ENCODE results near the gene DLGAP1.

DLGAP1 gene

GRCh38 chr18:3758531-3758930, 696.6 kb downstream of the DLGAP1 start:
- H3K36me3 Mint-ChIP-seq (ENCODE audit: low read depth), result peaks cover 18% of the 10 kb centered on the region
- H3K4me1 Mint-ChIP-seq, result peaks cover 9% of the 10 kb centered on the region
- H3K27ac Mint-ChIP-seq, result no peak overlapping the region
- H3K4me3 Mint-ChIP-seq, result no peak overlapping the region
- no peak for TF ChIP-seq CTCF (IDR thresholded peaks at IDR 0.05)
- H3K27me3 Mint-ChIP-seq (ENCODE audit: low read depth, poor library complexity), result peaks cover 5% of the 10 kb centered on the region
- peaks cover 29% of the 10 kb centered on the region for H3K9me3 Mint-ChIP-seq
- no peak for DNase-seq

GRCh38 chr18:3757361-3757760, 697.7 kb downstream of the DLGAP1 start:
- H3K9me3 Mint-ChIP-seq, result peaks cover 29% of the 10 kb centered on the region
- no peak overlapping the region for H3K4me3 Mint-ChIP-seq
- H3K4me1 Mint-ChIP-seq, result peaks cover 9% of the 10 kb centered on the region
- peaks cover 18% of the 10 kb centered on the region for H3K36me3 Mint-ChIP-seq (ENCODE audit: low read depth)
- peaks cover 5% of the 10 kb centered on the region for H3K27me3 Mint-ChIP-seq (ENCODE audit: low read depth, poor library complexity)
- no peak overlapping the region for H3K27ac Mint-ChIP-seq
- no peak for TF ChIP-seq CTCF (IDR thresholded peaks at IDR 0.05)
- no peak for DNase-seq

GRCh38 chr18:3753106-3753505, 702.0 kb downstream of the DLGAP1 start:
- peaks cover 13% of the 10 kb centered on the region for H3K36me3 Mint-ChIP-seq (ENCODE audit: low read depth)
- TF ChIP-seq CTCF (IDR thresholded peaks at IDR 0.05), result no peak
- no peaks in the 10 kb centered on the region for H3K4me1 Mint-ChIP-seq
- DNase-seq, result no peak
- peaks cover 3% of the 10 kb centered on the region for H3K27me3 Mint-ChIP-seq (ENCODE audit: low read depth, poor library complexity)
- no peak overlapping the region for H3K4me3 Mint-ChIP-seq
- no peak overlapping the region for H3K27ac Mint-ChIP-seq
- H3K9me3 Mint-ChIP-seq, result peaks cover 24% of the 10 kb centered on the region

- no peak overlapping the region for H3K4me3 Mint-ChIP-seq
- H3K36me3 Mint-ChIP-seq (ENCODE audit: low read depth), result no peaks in the 10 kb centered on the region
- no peak for DNase-seq
- H3K27ac Mint-ChIP-seq, result no peak overlapping the region
- H3K27me3 Mint-ChIP-seq (ENCODE audit: low read depth, poor library complexity), result peaks cover 3% of the 10 kb centered on the region
- H3K4me1 Mint-ChIP-seq, result no peaks in the 10 kb centered on the region
- no peaks in the 10 kb centered on the region for H3K9me3 Mint-ChIP-seq
- no peak for TF ChIP-seq CTCF (IDR thresholded peaks at IDR 0.05)
Observed at GRCh38 chr18:3748086-3748485, 707.0 kb downstream of the DLGAP1 start.

- Mint-ChIP-seq H3K36me3 (ENCODE audit: low read depth) (no peaks in the 10 kb centered on the region), H3K9me3 (no peaks in the 10 kb centered on the region), H3K4me1 (no peaks in the 10 kb centered on the region), H3K27ac (no peak overlapping the region), H3K27me3 (ENCODE audit: low read depth, poor library complexity) (peaks cover 3% of the 10 kb centered on the region), H3K4me3 (no peak overlapping the region)
- TF ChIP-seq CTCF (IDR thresholded peaks at IDR 0.05), result no peak
- DNase-seq, result no peak
Observed at GRCh38 chr18:3747176-3747973, 707.7 kb downstream of the DLGAP1 start.

GRCh38 chr18:3742541-3742940, 712.6 kb downstream of the DLGAP1 start:
- no peak overlapping the region for H3K27ac Mint-ChIP-seq
- DNase-seq, result no peak
- no peak overlapping the region for H3K4me3 Mint-ChIP-seq
- H3K36me3 Mint-ChIP-seq (ENCODE audit: low read depth), result peaks cover 10% of the 10 kb centered on the region
- H3K9me3 Mint-ChIP-seq, result peaks cover 15% of the 10 kb centered on the region
- no peaks in the 10 kb centered on the region for H3K4me1 Mint-ChIP-seq
- peaks cover 6% of the 10 kb centered on the region for H3K27me3 Mint-ChIP-seq (ENCODE audit: low read depth, poor library complexity)
- no peak for TF ChIP-seq CTCF (IDR thresholded peaks at IDR 0.05)

All from nephron progenitor cell (in vitro differentiated cells).